ENCODE results near the gene CYFIP1.

- TF ChIP-seq CTCF (IDR thresholded peaks at IDR 0.05; ENCODE audit: poor library complexity, severe bottlenecking) (no peak), RAD21 (conservative IDR thresholded peaks at IDR 0.05) (no peak), SMC3 (conservative IDR thresholded peaks at IDR 0.05; ENCODE audit: poor library complexity) (no peak)
Observed at GRCh38 chr15:22974745-22975144, 5.4 kb downstream of the CYFIP1 start.

Measured in neural cell (in vitro differentiated cells).